Stomach (tissue), 9 donors: ENCODE data around the gene FBXO34. TPM values are rescaled to one million over a fixed set of nuclear protein-coding genes. Genes with fewer than 3 reads are reported as not detected.
A peak's percentile ranks its signal among the peaks of the same experiment; 100 is the strongest.

ENCODE experiments used
- DNase-seq, 2 donors: peaks; one replicate each; pipeline versions ENCODE4 v3.0.0 to v3.0.0-alpha.2; 2013 to 2019
- H3K27ac ChIP-seq, 5 donors: fragments of 200-600 bp in 4 of 5; sonication (generic) in 4 of 5; one replicate each; pipeline ENCODE4 v1.5.1; 2013 to 2019; ENCODE audit warnings: mild to moderate bottlenecking in 1 of 5, moderate library complexity in 1 of 5
- H3K27me3 ChIP-seq, 3 donors: fragments of 200-600 bp; sonication (generic); one replicate each; pipeline ENCODE4 v1.5.1; 2017 to 2019; ENCODE audit warnings: mixed run types in 1 of 3
- H3K36me3 ChIP-seq, 4 donors: fragments of 200-600 bp; sonication (generic); 1 replicate in 3 of 4; 2 replicates in 1 of 4; pipeline ENCODE4 v1.5.1; 2016 to 2019
- H3K4me1 ChIP-seq, 4 donors: fragments of 200-600 bp; sonication (generic); one replicate each; pipeline ENCODE4 v1.5.1; 2016 to 2019
- H3K4me3 ChIP-seq, 4 donors: fragments of 200-600 bp; sonication (generic) in 3 of 4; one replicate each; pipeline ENCODE4 v1.5.1; 2016 to 2019; ENCODE audit warnings: mild to moderate bottlenecking in 1 of 4
- H3K9me3 ChIP-seq, 4 donors: fragments of 200-600 bp; sonication (generic); one replicate each; pipeline ENCODE4 v1.5.1; 2016 to 2019
- EP300 ChIP-seq: sonication (generic); formaldehyde crosslinking; IDR thresholded peaks from one replicate; pipeline ENCODE4 v1.6.1; 2017; ENCODE audit warnings: antibody characterized with exemption
- POLR2A ChIP-seq, 4 donors: fragments of 450-650 bp; IDR thresholded peaks; one replicate each; pipeline ENCODE4 v1.6.1; 2016; ENCODE audit warnings: antibody characterized with exemption in 4 of 4, control low read depth in 2 of 4, mild to moderate bottlenecking in 1 of 4, moderate library complexity in 1 of 4
- POLR2AphosphoS5 ChIP-seq, 3 donors: sonication (generic); formaldehyde crosslinking; IDR thresholded peaks; one replicate each; pipeline ENCODE4 v1.6.1; 2016; ENCODE audit warnings: antibody characterized with exemption in 3 of 3
- WGBS, 5 donors: extraction: QIAGEN DNeasy Blood & Tissue Kit in 3 of 5; methylation state at CpG; one replicate each; pipeline versions ENCODE4 v1.1.5 to v1.1.7; 2013 to 2018; 5-methylcytosine and 5-hydroxymethylcytosine counted together
- intact Hi-C: fragments of 100-400 bp; cut with DNase I; formaldehyde crosslinking; loops from one replicate; pipeline ENCODE4 v1.15.1; 2023; ENCODE audit warnings: low total_unique reads
- polyA plus RNA-seq, 3 donors: library from polyadenylated mRNA; stranded (reverse); fragments of 200-250 nt; gene quantifications; one replicate each; pipeline ENCODE4 v1.2.3, GENCODE V29; 2013
- total RNA-seq, 5 donors: library from RNA; depleted of rRNA; stranded (reverse); fragments of >200 nt; gene quantifications; one replicate each; pipeline versions ENCODE4 v1.1.0 to v1.2.3, GENCODE V29; 2014 to 2016
- TF ChIP-seq, protein P1 (sequence below), 7 experiments: fragments of 450-650 bp in 4 of 7; fragments of 200-600 bp in 3 of 7; sonication (generic) in 3 of 7; IDR thresholded peaks; one replicate each; pipeline ENCODE4 v1.5.1; 2016 to 2019; ENCODE audit warnings: antibody characterized with exemption in 7 of 7, control low read depth in 2 of 7, mild to moderate bottlenecking in 1 of 7
- donor health status: healthy with polysubstance abuse.
- donor health status: Bipolar disorder and iron deficiency.
- donor health status: healthy.

Gene FBXO34
- total and polyA plus RNA-seq, 8 donors: 6.7 to 55.0 (median 27.2) TPM

DNA sequence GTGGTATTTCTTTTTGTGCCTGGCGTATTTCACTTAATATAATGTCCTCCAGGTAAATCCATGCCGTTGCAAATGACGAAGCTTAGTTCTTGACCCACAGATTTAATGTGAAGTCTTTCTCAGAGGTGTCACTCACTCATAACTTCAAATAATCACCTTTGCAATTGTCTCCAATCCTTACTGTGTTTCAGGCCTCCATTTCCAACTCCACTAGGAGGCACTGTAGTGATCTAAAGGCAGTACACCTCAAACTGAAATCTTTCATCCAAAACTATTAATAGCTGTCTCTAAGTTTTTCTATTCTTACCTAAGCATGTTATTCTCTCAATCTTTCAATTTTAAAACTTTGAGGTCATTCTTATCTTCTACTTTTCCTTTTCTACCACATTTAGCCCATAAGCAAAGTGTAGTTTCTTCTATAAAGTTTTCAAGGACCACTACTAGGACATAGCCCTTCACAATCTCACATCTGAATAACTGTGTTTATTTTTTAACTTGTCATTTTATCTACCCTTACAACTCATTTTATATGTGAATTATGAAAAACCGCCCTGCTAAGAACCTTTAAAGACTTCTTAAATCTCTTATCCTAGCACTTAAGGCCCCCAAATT is 25.5 kb upstream of the FBXO34 start:
- Histone ChIP-seq H3K4me1 (peaks cover 0 to 10% (median 1%) of the 10 kb centered on the region in 4 donors), H3K27ac (no peak overlapping the region), H3K36me3 (no peaks in the 10 kb centered on the region), H3K27me3 (peaks cover 0 to 35% (median 0%) of the 10 kb centered on the region in 3 donors), H3K4me3 (no peak overlapping the region), H3K9me3 (no peaks in the 10 kb centered on the region)
- WGBS, 5 donors: 50 to 66% (median 60%) methylated on average over 4 of the region's 4 CpGs
- TF ChIP-seq, protein P1, sequence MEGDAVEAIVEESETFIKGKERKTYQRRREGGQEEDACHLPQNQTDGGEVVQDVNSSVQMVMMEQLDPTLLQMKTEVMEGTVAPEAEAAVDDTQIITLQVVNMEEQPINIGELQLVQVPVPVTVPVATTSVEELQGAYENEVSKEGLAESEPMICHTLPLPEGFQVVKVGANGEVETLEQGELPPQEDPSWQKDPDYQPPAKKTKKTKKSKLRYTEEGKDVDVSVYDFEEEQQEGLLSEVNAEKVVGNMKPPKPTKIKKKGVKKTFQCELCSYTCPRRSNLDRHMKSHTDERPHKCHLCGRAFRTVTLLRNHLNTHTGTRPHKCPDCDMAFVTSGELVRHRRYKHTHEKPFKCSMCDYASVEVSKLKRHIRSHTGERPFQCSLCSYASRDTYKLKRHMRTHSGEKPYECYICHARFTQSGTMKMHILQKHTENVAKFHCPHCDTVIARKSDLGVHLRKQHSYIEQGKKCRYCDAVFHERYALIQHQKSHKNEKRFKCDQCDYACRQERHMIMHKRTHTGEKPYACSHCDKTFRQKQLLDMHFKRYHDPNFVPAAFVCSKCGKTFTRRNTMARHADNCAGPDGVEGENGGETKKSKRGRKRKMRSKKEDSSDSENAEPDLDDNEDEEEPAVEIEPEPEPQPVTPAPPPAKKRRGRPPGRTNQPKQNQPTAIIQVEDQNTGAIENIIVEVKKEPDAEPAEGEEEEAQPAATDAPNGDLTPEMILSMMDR (IDR thresholded peaks at IDR 0.05): peak in 5 of 7 experiments; percentile 13 to 54 (median 37)
- no peak for TF ChIP-seq POLR2AphosphoS5 (IDR thresholded peaks at IDR 0.05)
- intact Hi-C loops: no loop called here
- DNase-seq: peak in 1 of 2 donors; percentile 50

DNA sequence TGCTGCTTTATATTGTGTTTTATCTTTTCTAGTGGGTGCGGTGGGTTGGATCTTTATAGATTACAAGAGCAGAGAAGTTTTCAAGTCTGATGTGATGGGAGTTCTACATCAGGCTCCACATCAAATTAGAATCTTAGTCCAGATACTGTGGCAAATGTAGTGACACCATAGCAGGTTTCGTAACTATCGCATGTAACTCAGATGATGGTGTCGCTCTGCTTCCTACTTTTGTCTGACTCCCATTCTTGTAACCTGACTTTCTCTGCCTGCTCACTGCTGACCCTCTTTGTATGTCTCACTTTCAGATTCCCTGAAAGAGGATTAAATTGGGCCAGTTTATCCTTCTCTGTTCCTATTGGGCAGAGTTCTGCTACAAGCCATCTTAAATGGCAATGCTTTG is 22.8 kb upstream of the FBXO34 start:
- no peak overlapping the region for H3K27ac ChIP-seq
- H3K4me1 ChIP-seq: no peaks in the 10 kb centered on the region
- no peak for DNase-seq
- intact Hi-C loops: no loop called here
- TF ChIP-seq POLR2AphosphoS5 (IDR thresholded peaks at IDR 0.05) (no peak), EP300 (no peak), POLR2A (IDR thresholded peaks at IDR 0.05) (no peak)
- TF ChIP-seq, protein P1 (IDR thresholded peaks at IDR 0.05): no peak
- WGBS, 5 donors: 91 to 93% (median 91%) methylated on average over 4 of the region's 4 CpGs
- H3K27me3 ChIP-seq: peaks cover 0 to 16% (median 0%) of the 10 kb centered on the region in 3 donors
- H3K4me3 ChIP-seq: no peak overlapping the region
- H3K36me3 ChIP-seq: no peaks in the 10 kb centered on the region
- H3K9me3 ChIP-seq: no peaks in the 10 kb centered on the region

DNA sequence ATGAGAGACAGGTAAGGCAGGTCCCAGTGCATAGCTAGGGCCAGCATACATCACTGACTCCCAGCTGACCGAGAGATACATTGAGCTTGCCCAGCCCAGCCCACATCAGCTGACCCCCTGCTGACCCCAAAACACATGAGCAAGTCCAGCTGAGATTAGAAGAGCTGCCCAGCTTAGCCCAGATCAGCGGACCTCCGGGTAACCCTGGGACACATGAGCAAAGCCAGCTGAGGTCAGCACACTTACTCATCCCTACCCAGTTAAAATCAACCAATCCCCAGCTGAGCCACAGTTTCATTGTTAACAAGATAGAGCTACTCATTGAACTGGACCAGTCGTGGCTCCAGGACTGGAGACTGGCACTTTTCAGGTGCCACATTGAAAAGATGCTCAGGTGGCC is 21.8 kb upstream of the FBXO34 start:
- H3K36me3 ChIP-seq: no peaks in the 10 kb centered on the region
- WGBS, 5 donors: 34 to 42% (median 36%) methylated on average over 4 of the region's 4 CpGs
- H3K27me3 ChIP-seq: peaks cover 0 to 6% (median 0%) of the 10 kb centered on the region in 3 donors
- H3K4me1 ChIP-seq: no peaks in the 10 kb centered on the region
- no peak overlapping the region for H3K4me3 ChIP-seq
- TF ChIP-seq POLR2A (IDR thresholded peaks at IDR 0.05) (no peak), POLR2AphosphoS5 (IDR thresholded peaks at IDR 0.05) (no peak), EP300 (no peak)
- TF ChIP-seq, protein P1 (IDR thresholded peaks at IDR 0.05): no peak
- H3K9me3 ChIP-seq: no peaks in the 10 kb centered on the region
- no peak for DNase-seq
- intact Hi-C loops: no loop called here
- no peak overlapping the region for H3K27ac ChIP-seq

DNA sequence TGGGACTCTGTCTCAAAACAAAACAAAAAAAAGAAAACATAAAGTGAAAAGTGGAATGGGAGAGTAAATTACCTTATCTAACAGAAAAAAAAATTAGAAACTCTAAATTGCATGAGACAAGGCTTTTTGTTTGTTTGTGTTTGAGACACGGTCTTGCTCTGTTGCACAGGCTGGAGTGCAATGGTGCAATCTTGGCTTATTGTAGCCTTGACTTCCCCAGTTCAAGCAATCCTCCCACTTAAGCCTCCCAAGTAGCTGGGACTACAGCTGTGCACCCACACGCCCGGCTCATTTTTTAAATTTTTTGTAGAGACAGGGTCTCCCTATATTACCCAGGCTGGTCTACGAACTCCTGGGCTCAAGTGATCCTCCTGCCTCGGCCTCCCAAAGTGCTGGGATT is 17.9 kb upstream of the FBXO34 start:
- TF ChIP-seq POLR2AphosphoS5 (IDR thresholded peaks at IDR 0.05) (no peak), POLR2A (IDR thresholded peaks at IDR 0.05) (no peak), EP300 (no peak)
- TF ChIP-seq, protein P1 (IDR thresholded peaks at IDR 0.05): no peak
- Histone ChIP-seq H3K9me3 (no peaks in the 10 kb centered on the region), H3K36me3 (no peaks in the 10 kb centered on the region), H3K27me3 (no peaks in the 10 kb centered on the region), H3K27ac (no peak overlapping the region), H3K4me3 (no peak overlapping the region), H3K4me1 (no peaks in the 10 kb centered on the region)
- no peak for DNase-seq
- intact Hi-C loops: no loop called here
- WGBS, 5 donors: 80 to 92% (median 89%) methylated on average over 5 of the region's 5 CpGs
